K562 (cell line): ENCODE measurements around the gene DGKZ. TPM values are rescaled to one million over a fixed set of nuclear protein-coding genes. Genes with fewer than 3 reads are reported as not detected.

Experiments
- FOSL1 ChIP-seq: fragments of 200-800 bp; sonication (Bioruptor generic); conservative IDR thresholded peaks from 2 replicates; pipeline ENCODE4 v1.6.1; 2016; ENCODE audit warnings: missing genetic modification characterization, missing compliant biosample characterization
- KDM5B ChIP-seq: fragments of 200-600 bp; sonication (generic); IDR thresholded peaks from 2 replicates; pipeline ENCODE4 v1.6.1; 2012; ENCODE audit warnings: low read depth, mild to moderate bottlenecking, moderate library complexity, low read length, control low read depth, inconsistent platforms; ENCODE audit not compliant: insufficient replicate concordance
- L3MBTL2 ChIP-seq: fragments of 450-650 bp; IDR thresholded peaks from 2 replicates; pipeline ENCODE4 v1.6.1; 2016; ENCODE audit warnings: mild to moderate bottlenecking, moderate library complexity
- NFXL1 ChIP-seq: fragments of 450-650 bp; formaldehyde crosslinking; IDR thresholded peaks from 2 replicates; pipeline ENCODE4 v1.4.0; 2021; ENCODE audit warnings: mild to moderate bottlenecking
- NRF1 ChIP-seq, 2 experiments: fragments of 450-650 bp; IDR thresholded peaks in 1 of 2; conservative IDR thresholded peaks in 1 of 2; 2 replicates each; pipeline ENCODE4 v1.6.1; 2014; ENCODE audit warnings: mild to moderate bottlenecking in 2 of 2
- SMAD3 ChIP-seq: fragments of 450-650 bp; formaldehyde crosslinking; conservative IDR thresholded peaks from 2 replicates; pipeline ENCODE4 v1.4.0; 2020; ENCODE audit warnings: mild to moderate bottlenecking
- SPI1 ChIP-seq: IDR thresholded peaks from 2 replicates; pipeline ENCODE4 v1.6.1; 2011; ENCODE audit warnings: low read depth, low read length, control low read depth, borderline replicate concordance
- THRB ChIP-seq: fragments of 450-650 bp; formaldehyde crosslinking; conservative IDR thresholded peaks from 2 replicates; pipeline ENCODE4 v1.4.0; 2022; ENCODE audit warnings: mild to moderate bottlenecking, missing genetic modification characterization
- YY1 ChIP-seq, 3 experiments: IDR thresholded peaks; 2 replicates each; pipeline ENCODE4 v1.6.1; 2011; ENCODE audit warnings: low read length in 2 of 3, mild to moderate bottlenecking in 2 of 3, moderate library complexity in 2 of 3, borderline replicate concordance in 1 of 3, control low read depth in 1 of 3, low read depth in 1 of 3; ENCODE audit not compliant: insufficient read depth in 3 of 3, insufficient replicate concordance in 2 of 3, control insufficient read depth in 1 of 3, insufficient read length in 1 of 3; ENCODE audit errors: extremely low read depth in 1 of 3
- ZBTB17 ChIP-seq: fragments of 450-650 bp; formaldehyde crosslinking; IDR thresholded peaks from 2 replicates; pipeline ENCODE4 v1.4.0; 2020; ENCODE audit warnings: mild to moderate bottlenecking
- ZNF395 ChIP-seq: fragments of 200-800 bp; sonication (Bioruptor generic); IDR thresholded peaks from 2 replicates; pipeline ENCODE4 v1.6.1; 2017; ENCODE audit warnings: missing genetic modification characterization, missing compliant biosample characterization
- ZNF592 ChIP-seq: fragments of 450-650 bp; IDR thresholded peaks from 2 replicates; pipeline ENCODE4 v1.6.1; 2017; ENCODE audit warnings: antibody characterized with exemption, mild to moderate bottlenecking
- ZNF766 ChIP-seq: fragments of 200-800 bp; sonication (Bioruptor generic); conservative IDR thresholded peaks from 2 replicates; pipeline ENCODE4 v1.6.1; 2016; ENCODE audit warnings: missing genetic modification characterization, missing compliant biosample characterization
- polyA plus RNA-seq, 8 experiments: library from polyadenylated mRNA; depleted of rRNA in 4 of 8; stranded (reverse) in 5 of 8; unstranded in 3 of 8; fragments of >200 nt; fragmentation: Nextera tagmentation in 2 of 8; fragmentation: Illumina TruSeq in 1 of 8; extraction: Ambion mirVana in 2 of 8; extraction: Trizol in 1 of 8; gene quantifications; 2 replicates each; pipeline versions ENCODE4 v1.2.1 to v1.2.3, GENCODE V29; 2011 to 2014; ENCODE audit warnings: inconsistent platforms in 1 of 8, missing spikeins in 1 of 8
- total RNA-seq, 7 experiments: library from RNA; depleted of rRNA in 6 of 7; stranded (reverse); fragments of >200 nt in 6 of 7; fragmentation: Illumina TruSeq in 2 of 7; extraction: Trizol in 2 of 7; gene quantifications; 2 replicates each; pipeline versions ENCODE4 v1.2.1 to v1.2.3, GENCODE V29; 2011 to 2021; ENCODE audit warnings: low replicate concordance in 1 of 7
- TF ChIP-seq, protein P1 (sequence below): fragments of 250-450 bp; sonication (Bioruptor Pico); IDR thresholded peaks from 2 replicates; pipeline ENCODE4 v1.8.0; 2021; ENCODE audit warnings: borderline replicate concordance, mild to moderate bottlenecking, moderate library complexity; ENCODE audit not compliant: poor library complexity, severe bottlenecking
- TF ChIP-seq, protein P2 (sequence below): fragments of 250-450 bp; sonication (Bioruptor Pico); IDR thresholded peaks from 2 replicates; pipeline ENCODE4 v1.5.0; 2021; ENCODE audit warnings: mild to moderate bottlenecking, moderate library complexity

DGKZ gene
- total and polyA plus RNA-seq, 9 of the 15 experiments (the other 6 are each of a cell fraction or from before 2014, with no cell fraction given), result 0.51 to 100 (median 44.2) TPM

DNA sequence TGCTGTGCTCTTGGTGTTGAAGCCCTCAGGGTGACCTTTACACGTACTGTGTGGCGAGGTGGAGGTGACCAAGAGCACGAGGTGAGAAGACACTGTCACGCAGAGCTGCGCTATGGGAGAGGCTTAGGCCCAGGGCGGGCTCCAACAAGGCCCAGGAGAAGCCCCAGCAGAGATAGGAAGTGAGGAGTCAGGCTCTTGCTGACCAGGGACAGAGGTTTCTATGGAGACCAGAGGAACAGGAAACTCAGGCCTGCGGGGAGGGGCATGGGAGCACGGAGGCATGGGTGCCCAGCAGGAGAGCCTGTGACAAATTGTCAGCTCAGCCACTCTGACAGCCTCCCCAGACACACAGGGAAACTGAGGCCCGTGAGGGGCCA is 15.8 kb downstream of the DGKZ start (continued):
- TF ChIP-seq, protein P1, sequence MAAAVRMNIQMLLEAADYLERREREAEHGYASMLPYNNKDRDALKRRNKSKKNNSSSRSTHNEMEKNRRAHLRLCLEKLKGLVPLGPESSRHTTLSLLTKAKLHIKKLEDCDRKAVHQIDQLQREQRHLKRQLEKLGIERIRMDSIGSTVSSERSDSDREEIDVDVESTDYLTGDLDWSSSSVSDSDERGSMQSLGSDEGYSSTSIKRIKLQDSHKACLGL (CRISPR knock-in tag), result no peak
- TF ChIP-seq FOSL1 (tag) (no peak), YY1 (IDR thresholded peaks at IDR 0.05; ENCODE audit: borderline replicate concordance in 1 of 3, control insufficient read depth in 1 of 3, extremely low read depth in 1 of 3, insufficient read depth in 3 of 3, insufficient read length in 1 of 3, insufficient replicate concordance in 2 of 3, low read depth in 1 of 3, low read length in 2 of 3) (peak in 1 of 3 experiments; percentile 18), NFXL1 (CRISPR knock-in tag) (0 out of 2 replicates have a peak, but pooled peaks have one; percentile 55), ZNF395 (CRISPR knock-in tag) (0 out of 2 replicates have a peak, but pooled peaks have one; percentile 28), L3MBTL2 (0 out of 2 replicates have a peak, but pooled peaks have one; percentile 26), SPI1 (peak; percentile 32; the same call in 1 of the 2 replicates), SMAD3 (CRISPR knock-in tag) (0 out of 2 replicates have a peak, but pooled peaks have one; percentile 34), ZNF766 (CRISPR knock-in tag) (0 out of 2 replicates have a peak, but pooled peaks have one; percentile 39), KDM5B (no peak), NRF1 (conservative IDR thresholded peaks at IDR 0.05 in 1 of 2, IDR thresholded peaks at IDR 0.05 in 1 of 2) (0 out of 4 replicates have a peak, but pooled peaks of 1 of the 2 experiments have one; percentile 17), ZBTB17 (CRISPR knock-in tag) (0 out of 2 replicates have a peak, but pooled peaks have one; percentile 26), THRB (CRISPR knock-in tag) (peak; percentile 66; the same call in 1 of the 2 replicates), ZNF592 (peak; percentile 63; the same call in 1 of the 2 replicates)
- TF ChIP-seq, protein P2, sequence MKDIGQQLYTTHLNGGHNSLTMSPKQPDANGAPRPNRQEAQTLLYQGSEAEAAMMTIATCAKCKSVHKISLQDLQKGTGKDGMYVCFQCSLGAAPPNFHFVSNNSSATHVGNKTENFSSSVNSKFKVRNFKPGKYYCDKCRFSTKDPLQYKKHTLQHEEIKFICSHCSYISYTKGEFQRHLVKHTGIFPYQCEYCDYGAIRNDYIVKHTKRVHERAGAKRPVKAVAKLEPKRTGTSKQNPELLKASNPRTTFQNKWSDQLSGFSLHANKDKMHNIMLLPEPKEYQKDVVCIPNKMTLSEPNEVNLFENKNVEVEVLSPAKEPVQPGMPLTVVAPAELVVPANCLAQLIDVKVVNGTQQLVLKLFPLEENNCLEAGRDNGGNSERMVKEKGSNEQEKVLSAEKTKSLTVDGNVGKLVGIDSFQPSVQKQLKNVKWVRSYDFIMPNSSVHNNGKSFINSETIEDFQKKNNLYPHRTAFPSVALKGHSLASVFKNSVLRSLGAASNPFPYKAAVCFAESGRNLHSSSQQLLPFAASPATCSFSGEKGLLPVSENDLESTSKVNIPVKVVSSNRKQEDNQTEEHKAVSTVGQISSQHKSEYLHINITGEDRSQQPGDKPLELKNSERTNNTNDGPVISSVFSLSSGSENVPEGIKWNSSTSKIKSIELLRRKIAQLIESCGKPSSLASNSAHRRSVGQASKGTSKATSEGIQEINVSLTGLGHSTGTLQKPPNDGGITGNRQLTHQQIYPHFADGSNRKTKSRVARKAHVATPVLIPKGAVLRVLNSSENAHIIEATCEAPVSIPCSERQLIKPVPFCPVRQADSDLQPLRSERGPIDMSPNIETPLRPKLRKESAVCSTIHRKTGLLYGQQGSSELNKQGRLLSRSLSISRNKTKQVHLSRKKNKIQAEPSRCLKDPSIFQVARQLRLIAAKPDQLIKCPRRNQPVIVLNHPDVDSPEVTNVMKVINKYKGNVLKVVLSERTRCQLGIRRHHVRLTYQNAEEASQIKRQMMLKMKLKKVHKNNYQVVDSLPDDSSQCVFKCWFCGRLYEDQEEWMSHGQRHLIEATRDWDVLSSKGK, result no peak
